KOPT-K1 (cell line): ENCODE data around the gene CD14.
"Not testable (repeated sequence)": the region's sequence is repeated elsewhere in the genome, so short reads cannot be mapped to it uniquely, and the experiment has no call there.

Source experiments
- H3K27ac ChIP-seq: fragments of 200-600 bp; sonication (generic); 2 replicates; pipeline ENCODE4 v1.5.1; 2016; ENCODE audit warnings: antibody characterized with exemption, mild to moderate bottlenecking, low read depth, low read length; ENCODE audit not compliant: poor library complexity, severe bottlenecking
- H3K36me3 ChIP-seq: fragments of 200-600 bp; sonication (generic); 2 replicates; pipeline ENCODE4 v1.5.1; 2017; ENCODE audit warnings: antibody characterized with exemption, mild to moderate bottlenecking, low read length, moderate library complexity; ENCODE audit not compliant: insufficient read depth
- H3K9me3 ChIP-seq: fragments of 200-600 bp; sonication (generic); 2 replicates; pipeline ENCODE4 v1.5.1; 2017; ENCODE audit warnings: antibody characterized with exemption, low read length, mild to moderate bottlenecking; ENCODE audit not compliant: insufficient read depth, poor library complexity, severe bottlenecking

The CD14 gene

DNA sequence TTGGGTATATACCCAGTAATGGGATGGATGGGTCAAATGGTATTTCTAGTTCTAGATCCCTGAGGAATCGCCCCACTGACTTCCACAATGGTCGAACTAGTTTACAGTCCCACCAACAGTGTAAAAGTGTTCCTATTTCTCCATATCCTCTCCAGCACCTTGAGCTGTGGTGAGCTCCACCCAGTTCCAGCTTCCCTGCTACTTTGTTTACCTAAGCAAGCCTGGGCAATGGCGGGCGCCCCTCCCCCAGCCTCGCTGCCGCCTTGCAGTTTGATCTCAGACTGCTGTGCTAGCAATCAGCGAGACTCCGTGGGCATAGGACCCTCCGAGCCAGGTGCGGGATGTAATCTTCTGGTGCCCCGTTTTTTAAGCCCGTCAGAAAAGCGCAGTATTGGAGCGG, 39.9 kb downstream of the CD14 start:
- H3K9me3 ChIP-seq, H3K36me3 ChIP-seq, H3K27ac ChIP-seq: not testable (repeated sequence)

DNA sequence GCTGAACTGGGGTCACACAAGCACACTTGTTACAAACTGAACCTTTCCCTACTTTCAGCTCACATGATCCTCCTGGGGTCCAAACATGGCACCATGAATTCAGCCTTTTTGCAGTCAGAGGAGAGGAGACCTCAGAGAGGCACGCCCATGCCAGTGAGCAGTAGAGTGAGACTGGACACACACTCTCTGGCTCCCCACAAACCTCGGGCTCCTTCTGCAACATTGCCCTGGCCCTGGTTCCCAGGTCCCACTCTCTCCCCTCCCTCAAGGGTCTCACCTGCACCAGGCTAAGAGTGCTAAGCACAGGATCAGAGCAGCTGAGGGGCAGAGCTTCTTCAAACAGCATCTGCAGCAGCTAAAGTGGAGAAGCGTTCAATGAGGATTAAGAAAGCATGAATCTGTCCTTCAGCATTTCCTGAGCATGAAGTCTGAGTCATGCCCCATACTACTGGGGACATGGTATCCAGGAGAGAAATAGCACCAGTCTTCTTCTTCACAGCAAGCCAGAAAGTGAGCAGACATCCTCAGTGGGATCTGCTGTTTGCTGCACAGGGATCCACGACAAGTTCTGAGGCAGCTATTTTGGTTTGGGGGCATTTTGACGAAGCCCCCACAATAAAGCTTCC, 41.1 kb downstream of the CD14 start:
- no peaks in the 10 kb centered on the region for H3K36me3 ChIP-seq
- no peaks in the 10 kb centered on the region for H3K9me3 ChIP-seq
- H3K27ac ChIP-seq = no peak overlapping the region

DNA sequence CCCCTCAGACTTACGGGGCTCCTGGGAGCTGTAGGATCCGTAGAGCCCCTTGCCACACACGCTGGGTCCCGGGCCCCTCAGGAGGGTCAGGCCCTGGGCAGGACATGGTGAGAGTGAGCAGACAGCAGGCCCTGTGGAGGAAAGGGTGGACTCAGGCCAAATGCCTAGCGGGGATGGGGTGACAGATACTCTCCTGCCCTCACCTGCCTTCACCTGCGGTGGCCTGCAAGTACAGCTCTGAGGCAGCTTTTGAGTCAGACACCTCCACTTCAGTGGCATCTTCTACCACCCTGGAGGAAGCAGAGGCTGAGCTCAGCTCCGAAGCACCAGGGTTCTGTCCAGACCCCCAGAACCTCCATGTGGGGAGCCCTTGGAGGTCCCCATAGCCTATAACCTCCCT, 42.1 kb downstream of the CD14 start:
- no peak overlapping the region for H3K27ac ChIP-seq
- no peaks in the 10 kb centered on the region for H3K9me3 ChIP-seq
- H3K36me3 ChIP-seq = no peaks in the 10 kb centered on the region

DNA sequence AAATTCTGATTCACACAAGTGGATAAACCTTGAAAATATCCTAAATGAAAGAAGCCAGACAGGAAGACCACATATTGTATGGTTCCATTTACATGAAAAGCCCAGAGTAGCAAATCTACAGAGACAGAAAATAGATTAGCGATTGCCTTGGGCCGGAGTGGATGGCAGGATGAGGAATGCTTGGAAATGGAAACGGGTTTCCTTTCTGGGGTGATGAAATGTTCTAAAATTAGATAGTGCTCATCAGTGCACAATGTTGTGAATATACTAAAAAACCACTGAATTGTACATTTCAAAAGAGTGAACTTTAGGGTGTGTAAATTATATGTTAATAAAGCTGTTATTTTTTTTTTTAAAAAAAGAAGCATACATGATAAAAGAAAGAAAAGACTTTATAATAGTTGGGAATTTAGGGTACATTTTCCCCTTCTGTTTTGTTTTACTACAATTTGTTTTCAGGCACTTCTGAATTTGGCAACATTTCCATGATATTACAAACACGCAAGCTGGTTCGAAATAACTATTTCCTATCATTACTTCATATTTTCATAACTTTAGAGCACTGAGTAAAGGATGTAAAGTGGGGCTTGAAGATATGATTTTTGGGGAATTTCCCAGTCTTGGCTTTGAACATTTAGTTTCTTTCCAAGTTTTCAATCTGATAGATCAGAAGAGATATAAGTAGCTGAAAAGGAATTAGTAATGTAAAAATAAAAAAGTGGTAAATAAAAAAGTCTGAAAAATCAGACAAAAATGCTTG, 44.5 kb downstream of the CD14 start:
- Histone ChIP-seq H3K27ac (no peak overlapping the region), H3K36me3 (no peaks in the 10 kb centered on the region)

DNA sequence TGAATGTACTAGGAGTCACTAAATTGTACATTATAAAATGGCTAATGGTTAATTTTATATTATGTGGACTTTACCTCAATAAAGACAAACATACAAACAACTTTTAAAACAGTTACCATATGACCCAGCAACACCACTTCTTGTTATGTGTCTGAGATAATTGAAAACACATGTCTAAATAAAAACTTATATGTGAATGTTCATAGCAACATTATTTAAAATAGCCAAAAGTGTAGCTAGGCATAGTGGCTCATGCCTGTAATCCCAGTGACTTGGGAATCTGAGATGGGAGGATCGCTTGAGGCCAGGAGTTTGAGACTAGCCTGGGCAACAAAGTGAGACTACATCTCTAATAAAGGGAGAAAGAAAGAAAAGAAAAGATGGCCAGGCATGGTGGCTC, 45.5 kb downstream of the CD14 start:
- H3K27ac ChIP-seq = no peak overlapping the region

More for the DNA sequence above, 44.5 kb downstream of the CD14 start:
- H3K9me3 ChIP-seq = no peaks in the 10 kb centered on the region

More for the DNA sequence above, 45.5 kb downstream of the CD14 start:
- Histone ChIP-seq H3K36me3 (no peaks in the 10 kb centered on the region), H3K9me3 (no peaks in the 10 kb centered on the region)
